ELR (cell line): ENCODE measurements around the gene ANKS1B.
"Not testable (repeated sequence)": the region's sequence is repeated elsewhere in the genome, so short reads cannot be mapped to it uniquely, and the experiment has no call there.

Experiments used
- DNase-seq: peaks from one replicate; pipeline ENCODE4 v3.0.0-alpha.2; 2015; ENCODE audit warnings: low read depth

ANKS1B gene

GRCh38 chr12:99054601-99055128, 930.1 kb downstream of the ANKS1B start:
- no peak for DNase-seq

GRCh38 chr12:99053616-99054362, 930.9 kb downstream of the ANKS1B start:
- DNase-seq: no peak

GRCh38 chr12:99049774-99050173, 935.0 kb downstream of the ANKS1B start:
- DNase-seq: no peak

DNA sequence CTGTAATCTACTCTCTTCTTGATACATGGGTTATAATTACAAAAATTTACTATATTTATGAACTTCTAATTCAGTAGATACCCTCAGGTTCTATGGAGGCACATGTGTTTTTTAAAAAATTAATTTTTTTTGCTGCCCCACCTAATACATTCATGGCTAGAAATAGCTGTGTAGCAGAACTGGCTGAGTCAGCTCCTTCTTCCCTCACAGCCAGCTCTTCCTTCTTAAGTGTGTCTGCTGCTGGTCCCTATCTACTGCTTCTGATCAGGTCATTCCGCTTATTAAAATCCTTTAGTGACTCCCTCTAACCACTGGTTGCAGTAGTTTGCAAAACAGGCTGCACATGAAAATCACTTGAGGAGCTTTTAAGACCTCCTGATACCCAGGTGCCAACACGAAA, 939.6 kb downstream of the ANKS1B start:
- no peak for DNase-seq

DNA sequence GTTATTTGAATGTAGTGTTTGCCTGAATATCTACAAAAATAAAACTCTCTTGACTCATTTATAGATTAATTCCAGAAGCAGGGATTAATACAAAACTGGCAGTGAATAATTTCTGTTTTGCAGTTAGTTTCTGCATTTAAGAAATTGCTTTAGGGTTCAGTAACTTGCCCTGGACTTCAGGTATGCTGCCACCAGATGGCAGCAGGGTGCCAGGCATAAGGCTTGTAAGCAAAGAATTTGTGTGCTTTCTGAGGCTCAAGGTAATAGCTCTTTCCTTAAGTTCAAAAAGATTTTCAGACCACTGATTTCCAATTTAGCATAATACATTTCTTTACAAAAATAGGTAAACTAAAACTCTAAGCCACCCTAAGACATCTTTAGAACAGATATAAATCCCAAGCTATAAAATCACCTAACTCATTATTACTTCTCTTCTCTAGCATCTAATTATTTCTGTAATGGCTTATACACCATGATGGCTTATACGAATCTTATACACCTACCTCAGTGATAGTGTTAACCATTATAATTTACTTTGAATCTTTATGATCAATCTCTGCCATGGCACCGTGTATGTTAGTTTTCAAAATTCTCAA, 941.3 kb downstream of the ANKS1B start:
- DNase-seq: peak; percentile 57

DNA sequence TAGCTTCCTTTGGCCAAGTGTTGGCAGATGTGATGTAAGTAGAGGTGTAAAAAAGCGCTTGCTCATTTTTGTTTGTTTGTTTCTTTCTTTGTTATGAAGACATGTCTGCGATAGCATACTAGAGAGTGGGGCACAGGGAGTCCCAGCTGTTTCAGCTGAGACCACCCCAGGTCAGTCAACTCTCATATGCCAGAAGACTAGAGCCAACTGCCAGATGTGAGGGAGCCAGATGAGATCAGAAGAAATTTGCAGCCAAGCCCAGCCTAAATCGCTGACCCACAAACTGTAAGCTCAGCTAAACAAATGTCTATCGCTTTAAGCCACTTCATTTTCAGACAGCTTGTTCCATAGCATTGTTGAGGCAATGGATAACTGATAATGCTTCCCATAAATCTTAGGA, 942.5 kb downstream of the ANKS1B start:
- DNase-seq: no peak

DNA sequence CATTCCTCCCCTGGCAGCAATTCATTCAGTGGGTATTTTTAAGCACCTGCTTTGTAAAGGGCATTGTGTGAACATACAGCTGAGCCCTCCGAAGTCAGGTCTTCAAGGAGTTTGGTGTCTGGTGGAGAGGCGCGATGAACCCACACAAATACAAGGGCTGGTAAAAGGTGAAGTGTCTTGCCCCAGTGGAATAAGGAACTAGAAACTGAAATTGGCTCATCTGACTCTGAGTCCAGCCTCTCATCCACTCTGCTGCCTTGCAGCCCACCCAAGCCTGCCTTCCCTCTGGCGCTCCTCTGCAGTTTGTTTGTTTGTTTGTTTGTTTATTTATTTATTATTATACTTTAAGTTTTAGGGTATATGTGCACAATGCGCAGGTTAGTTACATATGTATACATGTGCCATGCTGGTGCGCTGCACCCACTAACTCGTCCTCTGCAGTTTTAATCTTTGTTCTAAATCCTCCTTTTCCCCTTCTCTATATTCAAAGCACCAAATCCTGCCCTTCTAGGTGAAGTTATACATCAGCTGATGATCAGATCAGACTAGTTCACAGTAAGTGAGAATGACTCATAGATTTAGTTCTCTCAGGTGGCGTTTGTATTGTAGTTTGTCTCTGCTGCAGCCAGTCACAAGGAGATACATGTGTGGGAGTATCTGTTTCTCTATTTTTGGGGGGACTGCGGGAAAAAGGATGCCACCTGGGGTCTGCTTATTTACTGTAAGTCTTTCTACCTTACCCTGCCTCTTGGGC, 945.2 kb downstream of the ANKS1B start:
- no peak for DNase-seq

GRCh38 chr12:99036566-99036965, 948.2 kb downstream of the ANKS1B start:
- DNase-seq: no peak

- DNase-seq: no peak
These were observed 948.9 kb downstream of the ANKS1B start for GRCh38 chr12:99035803-99036202.

DNA sequence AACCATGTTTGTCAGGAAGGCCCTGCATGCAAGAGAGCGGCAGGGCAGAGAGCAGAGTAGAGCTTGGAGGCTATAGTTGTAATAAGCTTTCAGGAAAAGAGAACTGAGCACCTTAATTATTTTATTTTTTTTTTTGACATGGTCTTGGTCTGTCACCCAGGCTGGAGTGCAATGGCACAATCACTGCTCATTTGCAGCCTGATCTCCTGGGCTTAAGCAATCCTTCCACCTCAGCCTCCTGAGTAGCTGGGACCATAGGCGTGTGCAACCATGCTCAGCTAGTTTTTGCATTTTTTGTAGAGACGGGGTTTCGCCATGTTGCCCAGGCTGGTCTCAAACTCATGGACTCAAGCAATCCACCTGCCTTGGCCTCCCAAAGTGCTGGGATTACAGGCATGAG, 950.5 kb downstream of the ANKS1B start:
- not testable (repeated sequence) for DNase-seq

DNA sequence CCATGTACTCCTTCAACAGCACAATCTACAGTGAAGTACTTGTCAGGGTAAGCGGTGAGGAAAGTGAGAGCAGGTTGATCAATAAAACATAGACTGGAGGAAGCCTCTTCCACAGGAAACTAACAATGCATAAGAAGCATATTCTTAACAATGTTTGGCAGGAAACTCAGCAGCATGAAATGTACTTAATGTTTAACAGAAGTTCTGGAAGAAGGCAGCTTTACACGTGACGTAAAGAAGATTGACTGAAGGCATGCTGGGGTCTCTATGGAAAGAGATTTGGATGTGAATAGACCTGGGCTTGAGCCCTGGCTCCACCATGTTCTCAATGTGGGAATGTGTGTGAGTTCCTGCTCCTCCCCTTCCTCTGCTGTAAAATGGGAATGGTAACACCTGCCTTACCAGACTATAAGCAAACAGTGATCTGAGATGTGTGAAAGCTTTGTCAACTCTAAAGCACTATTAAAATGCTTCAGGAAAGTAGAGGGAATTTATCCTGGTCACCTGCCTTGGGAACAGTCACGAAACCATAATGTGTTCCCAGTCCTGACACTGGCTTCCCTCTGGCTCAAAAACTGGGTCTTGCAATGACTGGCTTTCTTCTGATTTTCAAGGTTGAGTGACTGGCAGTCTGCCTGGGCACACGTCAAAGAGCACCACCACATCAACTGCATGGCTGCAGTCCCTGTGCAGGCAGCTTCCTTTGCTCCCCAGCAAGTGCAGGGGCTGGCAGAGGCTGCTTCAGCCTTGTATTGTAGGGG, 955.0 kb downstream of the ANKS1B start:
- DNase-seq: no peak

DNA sequence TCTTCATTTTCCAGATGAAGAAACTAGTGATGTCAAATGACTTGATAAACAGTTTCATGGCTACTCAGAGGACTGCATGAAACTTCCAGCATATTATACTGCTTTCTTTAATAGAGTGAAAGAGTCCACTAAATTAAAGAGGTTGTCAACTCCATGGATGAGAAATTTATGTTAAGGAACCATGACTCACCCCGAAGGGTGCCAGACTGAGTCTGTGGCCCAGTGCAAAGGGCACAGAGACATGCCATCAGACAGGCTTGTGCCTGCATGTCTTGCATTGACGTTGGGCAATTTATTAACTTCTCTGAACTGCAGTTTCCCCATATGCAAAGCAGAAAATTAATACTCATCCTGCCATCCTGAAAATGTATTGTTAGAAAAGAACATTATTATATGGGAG, 957.3 kb downstream of the ANKS1B start:
- DNase-seq: no peak

DNA sequence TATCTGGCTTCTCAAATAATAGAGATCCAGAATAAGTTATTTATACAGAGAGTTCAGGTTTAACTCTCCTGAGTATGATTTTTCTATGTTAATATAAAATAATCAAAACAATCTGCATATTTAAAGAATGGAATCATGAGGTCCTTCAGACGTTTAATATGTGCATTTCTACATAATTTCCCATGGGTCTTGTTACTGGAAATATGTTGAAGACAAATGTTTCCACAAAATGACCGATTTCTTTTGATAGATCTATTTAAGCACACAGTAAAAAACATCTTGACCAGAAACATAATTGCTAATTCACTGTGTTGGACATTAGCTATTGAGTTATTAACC, 957.7 kb downstream of the ANKS1B start:
- DNase-seq: no peak

DNA sequence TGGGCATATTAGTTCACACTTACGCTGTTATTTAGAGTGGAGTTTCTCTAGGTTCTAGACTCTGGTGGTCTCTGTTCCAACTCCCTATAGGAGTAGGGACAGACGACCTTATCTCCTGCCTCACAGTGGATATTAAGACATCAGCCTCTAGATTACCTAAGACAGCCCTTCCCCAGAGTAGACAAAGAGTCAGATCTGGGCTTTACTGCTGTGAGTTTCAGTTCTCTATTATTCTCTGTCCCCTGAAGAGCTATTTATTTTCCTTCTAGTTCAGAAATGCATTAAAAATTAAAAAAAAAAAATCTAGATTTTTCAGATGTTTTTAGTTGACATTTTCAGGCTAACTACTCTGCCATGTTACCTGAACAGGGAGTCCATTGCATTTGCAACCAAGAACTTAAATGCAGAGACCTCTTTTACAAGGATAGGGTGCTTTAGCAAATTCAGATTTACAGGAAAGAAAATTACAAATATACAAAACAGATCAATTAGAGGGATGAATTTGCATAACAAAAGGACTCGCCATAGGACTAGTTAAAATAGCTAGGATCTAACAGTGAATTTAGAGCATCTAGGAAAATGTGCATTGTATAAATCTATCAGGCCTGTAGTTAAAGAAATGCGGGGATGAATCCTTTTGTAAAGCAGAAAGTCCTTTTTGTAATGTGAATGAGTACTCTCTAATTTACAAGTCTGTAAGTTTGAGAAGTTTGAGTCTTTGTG, 958.2 kb downstream of the ANKS1B start:
- DNase-seq: no peak

DNA sequence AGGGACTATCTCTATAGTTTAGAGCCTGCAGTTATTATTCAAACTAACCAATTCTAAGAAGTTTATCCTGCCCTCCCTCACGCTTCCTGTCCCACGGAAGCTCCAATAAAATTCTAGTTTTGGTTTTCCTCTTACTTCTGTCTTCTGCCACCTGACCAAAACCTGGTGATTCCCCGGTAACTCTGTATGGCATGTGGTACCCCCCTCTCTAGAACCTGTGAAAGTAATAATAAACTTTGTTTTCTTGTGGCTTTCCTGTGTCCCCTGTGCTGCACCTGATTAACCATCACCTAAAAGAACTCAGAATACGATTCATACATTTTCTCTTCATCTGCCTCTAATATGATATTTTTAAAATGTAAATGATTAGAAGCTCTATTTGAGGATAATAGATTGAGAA, 959.9 kb downstream of the ANKS1B start:
- no peak for DNase-seq

GRCh38 chr12:99024191-99024590, 960.5 kb downstream of the ANKS1B start:
- DNase-seq: no peak

- DNase-seq: no peak
These were observed 963.9 kb downstream of the ANKS1B start for GRCh38 chr12:99020871-99021270.

DNA sequence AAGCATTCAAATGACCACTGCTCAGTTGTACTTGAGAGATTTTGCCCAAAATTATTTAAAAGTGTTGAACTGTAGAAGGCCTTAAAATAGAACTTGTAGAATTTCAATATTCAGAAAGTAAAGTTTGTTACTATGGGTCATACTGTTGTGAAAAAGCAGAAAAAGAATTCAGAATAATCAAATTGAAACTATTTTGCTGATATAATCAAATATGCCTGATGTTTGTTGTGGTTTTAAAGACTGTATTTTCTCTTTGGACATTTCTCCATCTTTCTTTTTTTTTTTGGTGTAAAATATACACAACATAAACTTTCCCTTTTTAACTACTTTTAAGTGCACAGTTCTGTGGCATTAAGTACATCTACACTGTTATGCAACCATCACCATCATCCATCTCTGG, 964.9 kb downstream of the ANKS1B start:
- no peak for DNase-seq

- no peak for DNase-seq
These were observed 966.8 kb downstream of the ANKS1B start for GRCh38 chr12:99017971-99018370.

- DNase-seq: no peak
These were observed 975.0 kb downstream of the ANKS1B start for GRCh38 chr12:99009654-99010296.

DNA sequence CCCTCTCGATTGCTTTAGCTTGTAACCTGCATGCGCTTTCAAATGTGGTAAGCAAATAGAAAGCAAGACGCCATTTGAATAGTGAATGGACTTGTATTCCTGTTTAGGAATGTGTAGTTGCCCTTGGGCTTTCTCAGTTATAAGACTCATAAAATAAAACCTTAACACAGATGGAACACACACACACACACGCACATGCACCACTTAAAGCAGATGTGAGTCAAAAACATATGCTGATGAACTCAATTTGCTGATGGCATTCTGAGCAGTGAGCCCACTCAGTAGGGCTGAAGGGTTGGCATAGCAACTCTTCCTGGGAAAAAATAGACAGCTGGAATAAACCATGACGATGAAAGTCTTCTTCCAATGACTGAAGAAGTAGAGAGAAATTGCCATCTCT, 979.1 kb downstream of the ANKS1B start:
- DNase-seq: no peak
